GM18520 (cell line): ENCODE data around the gene CHST9.
"Not testable (repeated sequence)": the region's sequence is repeated elsewhere in the genome, so short reads cannot be mapped to it uniquely, and the experiment has no call there.

Experiments
- ATAC-seq: cut with Tn5 transposase; IDR thresholded peaks from one replicate; pipeline ENCODE4 v1.9.1; 2021; ENCODE audit not compliant: unreplicated experiment

Gene CHST9

GRCh38 chr18:27175245-27175644 is 9.9 kb downstream of the CHST9 start:
- ATAC-seq: no peak

DNA sequence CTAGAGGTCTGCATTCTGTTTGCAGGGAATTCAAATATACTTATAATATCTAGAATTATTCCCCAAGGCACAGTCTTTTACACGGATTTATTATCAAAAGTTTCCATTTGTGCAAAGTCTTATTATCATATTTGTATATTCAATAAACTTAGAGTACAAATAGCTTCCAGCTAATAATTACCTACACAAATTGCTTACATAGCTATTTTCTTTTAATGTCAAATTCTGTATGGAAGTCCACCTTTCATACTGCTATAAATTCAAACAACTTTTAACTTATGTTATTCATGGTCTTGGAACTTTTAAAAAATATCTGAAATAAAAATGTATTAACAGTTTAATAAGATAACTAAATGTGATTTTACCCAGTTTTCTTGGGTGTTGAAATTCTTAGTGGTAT is 13.1 kb downstream of the CHST9 start:
- ATAC-seq: no peak

DNA sequence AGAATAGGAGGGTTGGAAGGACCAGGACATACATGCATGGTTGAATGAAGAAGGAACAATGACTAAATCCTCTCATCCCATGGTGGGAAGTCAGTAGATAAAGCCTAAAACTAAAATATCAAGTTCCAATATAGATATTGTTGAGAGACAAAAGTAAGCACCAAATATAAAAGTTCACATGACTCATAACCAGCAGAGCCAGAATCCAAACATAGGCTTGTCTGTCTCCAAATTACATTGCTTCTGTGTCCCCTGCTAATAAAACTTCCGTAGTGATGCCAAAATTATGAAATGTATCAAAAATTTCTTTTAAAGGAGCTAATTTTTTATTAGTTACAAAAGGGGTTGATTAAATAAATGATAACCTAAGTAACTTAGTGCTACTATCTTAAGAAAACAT is 19.7 kb downstream of the CHST9 start:
- ATAC-seq: no peak

GRCh38 chr18:27164905-27165304 is 20.2 kb downstream of the CHST9 start:
- ATAC-seq: no peak

- ATAC-seq: not testable (repeated sequence)
Observed at GRCh38 chr18:27163197-27163716, 21.9 kb downstream of the CHST9 start.

DNA sequence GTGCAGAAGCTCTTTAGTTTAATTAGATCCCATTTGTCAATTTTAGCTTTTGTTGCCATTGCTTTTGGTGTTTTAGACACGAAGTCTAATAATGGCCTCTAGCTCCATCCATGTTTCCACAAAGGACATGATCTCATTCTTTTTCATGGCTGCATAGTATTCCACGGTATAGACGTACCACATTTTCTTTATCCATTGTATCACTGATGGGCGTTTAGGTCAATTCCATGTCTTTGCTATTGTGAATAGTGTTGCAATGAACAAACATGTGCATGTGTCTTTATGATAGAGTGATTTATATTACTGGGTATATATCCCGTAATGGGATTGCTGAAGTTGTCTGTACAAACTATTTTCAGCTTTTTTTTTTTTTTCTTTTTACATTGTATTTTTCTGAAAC is 35.9 kb downstream of the CHST9 start:
- not testable (repeated sequence) for ATAC-seq

- no peak for ATAC-seq
Observed at GRCh38 chr18:27144672-27145071, 40.4 kb downstream of the CHST9 start.

DNA sequence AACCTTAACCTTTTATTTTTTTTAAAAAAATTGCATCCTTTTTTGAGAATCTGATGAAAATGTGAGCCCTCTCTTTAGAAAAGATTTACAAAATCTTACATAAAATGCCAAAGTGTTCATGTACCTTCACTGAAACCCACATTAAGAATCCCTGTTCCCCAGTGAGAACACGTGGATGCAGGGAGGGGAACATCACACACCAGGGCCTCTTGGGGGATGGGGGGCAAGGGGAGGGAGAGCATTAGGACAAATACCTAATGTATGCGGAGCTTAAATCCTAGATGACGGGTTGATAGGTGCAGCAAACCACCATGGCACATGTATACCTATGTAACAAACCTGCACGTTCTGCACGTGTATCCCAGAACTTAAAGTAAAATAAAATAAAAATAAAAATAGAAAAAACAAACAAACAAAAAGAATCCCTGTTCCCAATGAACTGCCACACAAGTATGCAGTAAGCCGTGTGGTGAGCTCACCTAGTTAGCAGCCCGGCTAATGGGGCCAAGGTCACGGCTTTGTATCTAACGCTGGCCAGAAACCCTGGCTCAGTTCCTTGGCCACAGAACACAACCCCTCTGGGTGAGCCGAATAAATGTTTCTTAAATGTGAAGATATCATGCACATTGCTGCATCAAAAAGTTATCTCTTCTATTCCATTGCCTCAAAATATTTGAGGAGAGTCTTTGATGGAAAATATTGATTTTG is 41.4 kb downstream of the CHST9 start:
- no peak for ATAC-seq

- ATAC-seq: no peak
Observed at GRCh38 chr18:27142891-27143290, 42.2 kb downstream of the CHST9 start.

GRCh38 chr18:27141876-27142275 is 43.2 kb downstream of the CHST9 start:
- no peak for ATAC-seq

DNA sequence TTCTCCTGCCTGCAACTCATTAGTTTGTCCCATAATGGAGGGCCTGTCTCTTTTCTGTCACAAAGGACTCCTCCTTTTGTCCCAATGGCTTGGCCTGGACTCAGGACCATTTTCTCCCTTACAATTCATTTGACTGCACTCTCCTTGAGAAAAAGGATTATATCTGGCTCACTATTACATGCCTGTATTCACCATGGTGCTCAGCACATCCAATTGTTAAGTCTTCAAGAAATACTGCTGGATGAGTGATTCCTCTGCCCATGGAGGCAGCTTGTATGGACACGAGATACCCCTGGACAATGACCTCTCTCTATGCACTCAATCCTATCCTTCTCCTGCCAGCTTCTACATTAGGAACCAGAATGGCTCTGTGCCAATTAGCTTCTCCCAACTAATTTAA is 47.0 kb downstream of the CHST9 start:
- ATAC-seq: no peak

- no peak for ATAC-seq
Observed at GRCh38 chr18:27136208-27136535, 48.9 kb downstream of the CHST9 start.

GRCh38 chr18:27135504-27136207 is 49.5 kb downstream of the CHST9 start:
- no peak for ATAC-seq

DNA sequence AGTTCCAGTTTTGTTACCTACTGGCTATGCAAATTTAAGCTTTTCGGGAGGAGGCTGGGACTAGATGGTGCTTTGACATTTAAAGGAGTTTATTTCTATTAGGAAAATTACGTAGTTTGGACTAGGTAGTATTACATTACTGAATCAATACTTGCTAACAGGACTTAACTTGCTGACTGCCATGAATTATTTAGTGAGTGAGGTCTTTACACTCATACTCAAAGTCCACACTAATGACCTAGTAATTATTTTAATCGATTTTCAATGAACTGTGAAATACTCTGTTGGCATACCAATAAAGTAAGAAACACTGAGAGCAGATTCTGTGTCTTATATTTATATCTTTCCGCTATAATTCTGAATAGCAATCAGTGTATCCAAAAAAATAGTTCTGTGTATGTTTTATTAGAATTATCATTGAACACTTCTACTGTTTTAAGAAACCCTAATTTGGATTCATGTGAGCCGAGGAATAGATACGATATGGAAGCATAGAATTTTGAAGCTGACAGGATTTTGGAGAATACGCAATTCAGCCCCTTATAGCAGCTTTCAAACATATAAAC is 55.0 kb downstream of the CHST9 start:
- ATAC-seq: no peak

- no peak for ATAC-seq
Observed at GRCh38 chr18:27124196-27124595, 60.9 kb downstream of the CHST9 start.

DNA sequence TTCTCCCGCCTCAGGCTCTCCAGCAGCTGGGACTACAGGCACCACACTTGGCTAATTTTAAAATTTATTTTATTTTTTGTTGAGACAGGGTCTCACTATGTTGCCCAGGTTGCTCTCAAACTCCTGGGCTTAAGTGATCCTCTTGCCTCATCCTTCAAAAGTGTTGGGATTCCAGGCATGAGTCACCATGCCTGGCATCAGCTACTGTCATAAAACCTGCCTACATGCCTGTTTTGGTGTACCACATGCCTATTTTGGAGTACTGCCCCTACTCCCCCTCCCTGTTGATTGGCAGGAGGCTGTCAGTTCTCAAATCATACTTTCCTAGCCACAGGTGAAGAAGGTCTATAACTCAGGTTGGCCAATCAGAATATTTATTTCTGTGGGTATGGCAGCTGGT is 64.0 kb downstream of the CHST9 start:
- ATAC-seq: no peak

- ATAC-seq: no peak
Observed at GRCh38 chr18:27120246-27120645, 64.9 kb downstream of the CHST9 start.

- no peak for ATAC-seq
Observed at GRCh38 chr18:27118973-27119372, 66.1 kb downstream of the CHST9 start.

DNA sequence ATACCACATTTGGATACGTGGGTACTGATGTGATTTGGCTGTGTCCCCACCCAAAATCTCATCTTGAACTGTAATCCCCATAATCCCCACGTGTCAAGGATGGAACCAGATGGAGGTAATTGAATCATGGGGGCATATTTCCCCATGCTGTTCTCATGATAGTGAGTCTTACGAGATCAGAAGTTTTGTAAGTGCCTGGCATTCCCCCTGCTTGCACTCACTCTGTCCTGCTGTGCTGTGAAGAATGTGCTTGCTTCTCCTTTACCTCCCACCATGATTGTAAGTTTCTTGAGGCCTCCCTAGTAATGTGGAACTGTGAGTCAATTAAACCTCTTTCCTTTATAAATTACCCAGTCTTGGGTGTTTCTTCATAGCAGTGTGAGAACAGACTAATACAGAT is 70.3 kb downstream of the CHST9 start:
- no peak for ATAC-seq

DNA sequence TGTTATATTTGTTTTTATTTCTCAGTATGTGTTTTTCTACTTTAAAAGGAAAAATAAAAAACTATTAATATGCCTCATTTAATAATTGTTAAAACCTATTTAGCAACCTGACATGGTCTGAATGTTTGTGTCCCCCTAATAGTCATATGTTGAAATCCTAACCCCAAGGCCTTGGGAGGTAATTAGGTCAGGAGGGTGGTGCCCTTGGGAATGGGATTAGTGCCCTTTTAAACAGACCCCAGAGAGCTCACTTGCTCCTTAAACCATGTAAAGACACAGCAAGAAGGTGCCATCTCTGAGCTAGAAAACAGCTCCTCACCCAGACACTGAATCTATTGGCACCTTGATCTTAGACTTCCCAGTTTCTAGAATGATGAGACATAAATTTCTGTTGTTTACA is 71.8 kb downstream of the CHST9 start:
- ATAC-seq: no peak

DNA sequence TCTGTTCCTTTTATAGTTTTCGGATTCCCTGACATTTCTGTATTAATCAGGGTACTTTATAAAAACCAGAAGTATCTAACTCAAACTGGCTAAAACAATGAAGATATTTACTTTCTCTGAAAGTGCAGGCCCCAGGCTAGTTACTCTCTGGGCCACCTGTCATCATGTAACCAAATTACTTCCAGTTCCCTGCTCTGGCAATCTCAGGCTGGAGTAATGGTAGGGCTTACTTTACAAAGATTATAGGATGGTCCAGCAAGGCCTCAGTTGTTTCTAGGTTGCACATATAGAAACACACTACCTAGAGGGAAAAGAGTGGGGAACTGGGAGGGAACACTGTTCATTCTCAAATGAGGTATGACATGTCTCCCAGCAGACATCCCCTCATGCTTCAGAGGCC is 74.8 kb downstream of the CHST9 start:
- no peak for ATAC-seq

DNA sequence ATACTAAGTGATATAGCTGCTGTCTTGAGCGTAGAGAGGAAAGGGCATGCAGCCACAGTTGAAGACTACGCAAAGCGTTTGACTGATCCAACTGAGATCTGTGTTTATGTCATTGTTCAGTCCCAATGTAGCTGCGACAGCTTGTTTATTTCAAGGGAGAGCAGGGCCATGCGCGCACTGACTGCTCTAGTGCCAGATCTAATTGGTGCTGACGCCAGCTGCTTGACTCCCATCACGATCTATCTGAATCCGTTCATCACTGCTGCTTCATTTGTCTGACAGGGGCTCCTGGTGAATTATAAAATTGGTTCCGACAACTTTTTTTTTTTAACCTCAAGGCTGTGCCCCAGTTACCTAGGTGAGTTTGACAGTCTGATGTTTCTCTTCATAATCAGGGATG is 75.7 kb downstream of the CHST9 start:
- ATAC-seq: no peak
